Erythroblast (primary cell): ENCODE data around the gene CDC37.
A peak's percentile ranks its signal among the peaks of the same experiment; 100 is the strongest.

Source experiments
- DNase-seq, 2 experiments: peaks; one replicate each; lab custom pipeline; 2025; lab: John Stamatoyannopoulos, UW
- GATA1 ChIP-seq: IDR thresholded peaks from 2 replicates; pipeline ENCODE4 v1.6.1; 2011; ENCODE audit warnings: low read depth, mild to moderate bottlenecking, control low read depth, low read length, moderate library complexity
- POLR2A ChIP-seq: IDR thresholded peaks from 2 replicates; pipeline ENCODE4 v1.6.1; 2011; ENCODE audit warnings: mild to moderate bottlenecking, low read length

The CDC37 gene

GRCh38 chr19:10403137-10404021 is at the start of gene CDC37:
Gene CDC37, minus strand, starts transcription at chr19:10403542. Its CDS starts 63 bp downstream, at chr19:10403479.
- TF ChIP-seq POLR2A (peak; percentile 90), GATA1 (no peak)
- peak; percentile 97 to 99 for DNase-seq

DNA sequence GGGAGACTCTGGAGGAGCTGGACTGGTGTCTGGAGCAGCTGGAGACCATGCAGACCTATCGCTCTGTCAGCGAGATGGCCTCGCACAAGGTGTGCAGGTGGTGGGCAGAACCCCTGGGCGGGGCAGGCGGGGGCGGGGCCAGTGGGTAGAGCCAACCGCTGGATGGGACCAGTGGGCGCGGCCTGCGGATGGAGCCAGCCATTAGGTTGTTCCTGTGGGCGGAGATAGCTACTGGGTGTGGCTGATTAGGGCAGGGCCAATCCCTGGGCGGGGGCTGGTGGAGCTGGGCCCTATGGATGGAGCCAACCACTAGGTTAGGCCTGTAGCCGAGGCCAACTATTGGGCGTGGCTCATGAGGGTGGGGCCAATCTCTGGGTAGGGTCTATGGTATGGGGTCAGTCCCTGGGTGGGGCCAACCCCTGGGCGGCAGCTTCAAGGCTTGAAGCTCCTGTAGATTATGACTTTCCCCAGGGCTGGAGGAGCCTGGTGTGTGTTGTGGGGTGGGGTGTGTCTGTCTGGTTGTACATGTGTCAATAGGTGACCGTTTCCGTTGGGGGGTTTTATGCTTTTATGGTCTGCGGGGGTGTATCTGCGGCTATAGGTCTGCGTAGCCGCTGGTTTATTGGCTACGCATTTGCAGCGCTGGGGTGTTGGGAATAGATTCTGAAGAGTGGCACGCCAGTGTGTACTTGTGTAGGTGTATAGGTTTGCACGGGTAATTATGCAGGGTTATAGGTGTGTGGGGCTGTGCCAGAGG is 47.7 kb upstream of the CDC37 start:
- no peak for TF ChIP-seq POLR2A
- TF ChIP-seq GATA1, result no peak
- DNase-seq, result peak; percentile 68 to 88

- DNase-seq, result no peak
- TF ChIP-seq GATA1 (no peak), POLR2A (no peak)
Observed at GRCh38 chr19:10450191-10450852, 47.0 kb upstream of the CDC37 start.

GRCh38 chr19:10449037-10449436 is 45.7 kb upstream of the CDC37 start:
- TF ChIP-seq POLR2A (no peak), GATA1 (no peak)
- no peak for DNase-seq

DNA sequence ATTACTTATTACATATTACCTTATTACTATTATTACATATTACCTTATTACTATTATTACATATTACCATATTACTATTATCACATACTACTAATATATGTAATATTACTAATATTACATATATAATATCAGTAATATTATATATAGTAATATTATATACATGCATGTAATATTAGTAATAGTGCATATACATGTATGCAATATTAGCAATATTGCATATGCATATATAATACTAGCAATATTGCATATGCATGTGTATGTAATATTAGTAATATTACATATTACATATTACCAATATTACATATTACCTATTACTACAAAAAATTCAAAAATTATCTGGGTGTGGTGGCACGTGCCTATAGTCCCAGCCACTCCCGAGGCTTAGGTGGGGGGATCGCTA is 39.4 kb upstream of the CDC37 start:
- DNase-seq, result no peak
- TF ChIP-seq POLR2A (no peak), GATA1 (no peak)

DNA sequence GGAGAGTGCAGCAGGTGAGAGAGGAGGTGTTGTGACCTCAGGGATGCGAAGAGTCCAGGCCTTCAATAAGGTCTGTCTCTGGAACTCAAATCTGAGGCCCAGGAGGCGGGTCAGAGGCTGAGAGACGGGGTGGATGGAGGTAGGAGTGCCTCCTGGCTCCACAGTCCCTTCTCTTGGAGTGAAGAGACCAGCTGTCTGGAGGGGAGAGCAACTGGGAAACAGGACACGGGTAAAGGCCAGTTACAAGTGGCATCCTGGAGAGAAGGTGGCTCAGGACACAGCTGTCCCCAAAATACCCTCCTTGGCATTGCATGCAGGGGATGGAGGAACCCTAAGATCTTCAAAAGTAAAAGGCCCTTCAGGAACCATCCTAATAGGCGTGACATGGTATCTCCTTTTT is 36.2 kb upstream of the CDC37 start:
- TF ChIP-seq POLR2A (no peak), GATA1 (no peak)
- no peak for DNase-seq

GRCh38 chr19:10433131-10433536 is 29.8 kb upstream of the CDC37 start:
- no peak for TF ChIP-seq POLR2A
- no peak for TF ChIP-seq GATA1
- DNase-seq, result no peak

GRCh38 chr19:10432736-10433130 is 29.4 kb upstream of the CDC37 start:
- no peak for DNase-seq
- TF ChIP-seq GATA1 (no peak), POLR2A (no peak)

GRCh38 chr19:10431943-10432735 is 28.8 kb upstream of the CDC37 start:
- DNase-seq, result peak; percentile 77
- TF ChIP-seq GATA1, result no peak

GRCh38 chr19:10431254-10431942 is 28.1 kb upstream of the CDC37 start:
- no peak for TF ChIP-seq POLR2A
- TF ChIP-seq GATA1, result no peak
- DNase-seq, result peak in 1 of 2 experiments; percentile 55

GRCh38 chr19:10430505-10431253 is 27.3 kb upstream of the CDC37 start:
- peak; percentile 72 to 73 for DNase-seq
- no peak for TF ChIP-seq POLR2A

GRCh38 chr19:10428996-10429381 is 25.6 kb upstream of the CDC37 start:
- TF ChIP-seq GATA1 (no peak), POLR2A (no peak)
- no peak for DNase-seq

- no peak for TF ChIP-seq POLR2A
- no peak for TF ChIP-seq GATA1
- DNase-seq, result no peak
Observed at GRCh38 chr19:10427169-10427568, 23.8 kb upstream of the CDC37 start.
